ENCODE data around the gene SPATA45. TPM values are rescaled to one million over a fixed set of nuclear protein-coding genes. Genes with fewer than 3 reads are reported as not detected.
A peak's percentile ranks its signal among the peaks of the same experiment; 100 is the strongest.

The SPATA45 gene
- total and polyA plus RNA-seq, 2 donors (not counting 1 experiment from before 2014, with no cell fraction given), result 0.64 TPM; not detected in 1

- intact Hi-C loops (cut with micrococcal nuclease), result loop anchor here (5.0 kb wide), 4 partner anchors 40 to 1535 kb away; partner anchors contain the start of genes ATF3, DTL, INTS7 and RCOR3
- peak overlapping the region; percentile 77 to 93 (median 83) for H3K4me3 ChIP-seq (ENCODE audit: control extremely low read depth in 1 of 5, extremely low read depth in 1 of 5, insufficient read depth in 1 of 5, low read depth in 2 of 5, low read length in 4 of 5)
- H3K27me3 Mint-ChIP-seq, result no peaks in the 10 kb centered on the region
- CTCF ChIA-PET, result interaction anchor here (1.0 to 5.8 kb wide), 4 partner anchors 10 to 127 kb away, joined by 3 to 20 read pairs (median 4); no protein-coding TSS in a partner anchor
- TF ChIP-seq CTCF (IDR thresholded peaks at IDR 0.05), result no peak
- no peak for TF ChIP-seq EZH2 (IDR thresholded peaks at IDR 0.05; ENCODE audit: borderline replicate concordance, insufficient read depth, low read depth, low read length, poor library complexity, severe bottlenecking)
- H3K79me2 ChIP-seq (ENCODE audit: control insufficient read depth, insufficient read depth, low read length), result peaks cover 58% of the 10 kb centered on the region
- POLR2A ChIA-PET, result interaction anchor here (0.6 to 0.7 kb wide), 2 partner anchors 90 to 757 kb away, joined by 3 to 6 read pairs; partner anchors contain the start of gene DTL
- no peak for ATAC-seq (ENCODE audit: low read depth)
- H4K20me1 ChIP-seq (ENCODE audit: control insufficient read depth, insufficient read depth, low read length, poor library complexity, severe bottlenecking), result peaks cover 9% of the 10 kb centered on the region
- H3K9me3 Mint-ChIP-seq (ENCODE audit: insufficient read depth), result peaks cover 3% of the 10 kb centered on the region
- H3K27ac ChIP-seq (ENCODE audit: low read length in 2 of 2), result peak overlapping the region; percentile 91 to 92
- peak overlapping the region; percentile 85 for H3K4me2 ChIP-seq (replicated peaks; ENCODE audit: low read depth, low read length, poor library complexity, severe bottlenecking)
- peak overlapping the region; percentile 95 for H2AFZ ChIP-seq (ENCODE audit: insufficient read depth, low read depth, low read length, poor library complexity, severe bottlenecking)
- 0% methylated on average over 4 of the region's 16 CpGs for WGBS (ENCODE audit: insufficient coverage)
- H3K4me3 Mint-ChIP-seq, result peak overlapping the region; percentile 93
- no peaks in the 10 kb centered on the region for H3K9me3 ChIP-seq (ENCODE audit: control extremely low read depth in 1 of 3, control insufficient read depth in 2 of 3, insufficient read depth in 1 of 3, low read length in 2 of 3)
- H3K9ac ChIP-seq (ENCODE audit: low read length), result peak overlapping the region; percentile 82
- H3K27me3 ChIP-seq (replicated peaks in 1 of 4; ENCODE audit: control extremely low read depth in 1 of 4, control insufficient read depth in 3 of 4, insufficient read depth in 4 of 4, low read length in 3 of 4), result no peaks in the 10 kb centered on the region
- peaks cover 3 to 12% of the 10 kb centered on the region in 2 experiments for H3K36me3 ChIP-seq (replicated peaks in 1 of 2; ENCODE audit: control extremely low read depth in 1 of 2, control insufficient read depth in 1 of 2, extremely low read depth in 1 of 2, insufficient read depth in 2 of 2, low read length in 1 of 2)
- peak overlapping the region; percentile 93 for H3K27ac Mint-ChIP-seq
- peaks cover 43 to 64% of the 10 kb centered on the region in 2 donors for H3K4me1 ChIP-seq (ENCODE audit: control insufficient read depth in 2 of 2, insufficient read depth in 2 of 2, low read length in 2 of 2)
- DNase-seq, result peak; percentile 12
- H3K4me1 Mint-ChIP-seq, result peaks cover 50% of the 10 kb centered on the region
Measured at GRCh38 chr1:212792396-212792908, 55.0 kb downstream of the SPATA45 start.
